NCI-H2227 (cell line): Measurements from ENCODE around the gene IRF2BP1.
A peak's percentile ranks its signal among the peaks of the same experiment; 100 is the strongest.

Experiments
- DNase-seq: peaks from one replicate; lab custom pipeline; 2025; ENCODE audit not compliant: unreplicated experiment; lab: John Stamatoyannopoulos, UW

IRF2BP1 gene, protein sequence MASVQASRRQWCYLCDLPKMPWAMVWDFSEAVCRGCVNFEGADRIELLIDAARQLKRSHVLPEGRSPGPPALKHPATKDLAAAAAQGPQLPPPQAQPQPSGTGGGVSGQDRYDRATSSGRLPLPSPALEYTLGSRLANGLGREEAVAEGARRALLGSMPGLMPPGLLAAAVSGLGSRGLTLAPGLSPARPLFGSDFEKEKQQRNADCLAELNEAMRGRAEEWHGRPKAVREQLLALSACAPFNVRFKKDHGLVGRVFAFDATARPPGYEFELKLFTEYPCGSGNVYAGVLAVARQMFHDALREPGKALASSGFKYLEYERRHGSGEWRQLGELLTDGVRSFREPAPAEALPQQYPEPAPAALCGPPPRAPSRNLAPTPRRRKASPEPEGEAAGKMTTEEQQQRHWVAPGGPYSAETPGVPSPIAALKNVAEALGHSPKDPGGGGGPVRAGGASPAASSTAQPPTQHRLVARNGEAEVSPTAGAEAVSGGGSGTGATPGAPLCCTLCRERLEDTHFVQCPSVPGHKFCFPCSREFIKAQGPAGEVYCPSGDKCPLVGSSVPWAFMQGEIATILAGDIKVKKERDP

DNA sequence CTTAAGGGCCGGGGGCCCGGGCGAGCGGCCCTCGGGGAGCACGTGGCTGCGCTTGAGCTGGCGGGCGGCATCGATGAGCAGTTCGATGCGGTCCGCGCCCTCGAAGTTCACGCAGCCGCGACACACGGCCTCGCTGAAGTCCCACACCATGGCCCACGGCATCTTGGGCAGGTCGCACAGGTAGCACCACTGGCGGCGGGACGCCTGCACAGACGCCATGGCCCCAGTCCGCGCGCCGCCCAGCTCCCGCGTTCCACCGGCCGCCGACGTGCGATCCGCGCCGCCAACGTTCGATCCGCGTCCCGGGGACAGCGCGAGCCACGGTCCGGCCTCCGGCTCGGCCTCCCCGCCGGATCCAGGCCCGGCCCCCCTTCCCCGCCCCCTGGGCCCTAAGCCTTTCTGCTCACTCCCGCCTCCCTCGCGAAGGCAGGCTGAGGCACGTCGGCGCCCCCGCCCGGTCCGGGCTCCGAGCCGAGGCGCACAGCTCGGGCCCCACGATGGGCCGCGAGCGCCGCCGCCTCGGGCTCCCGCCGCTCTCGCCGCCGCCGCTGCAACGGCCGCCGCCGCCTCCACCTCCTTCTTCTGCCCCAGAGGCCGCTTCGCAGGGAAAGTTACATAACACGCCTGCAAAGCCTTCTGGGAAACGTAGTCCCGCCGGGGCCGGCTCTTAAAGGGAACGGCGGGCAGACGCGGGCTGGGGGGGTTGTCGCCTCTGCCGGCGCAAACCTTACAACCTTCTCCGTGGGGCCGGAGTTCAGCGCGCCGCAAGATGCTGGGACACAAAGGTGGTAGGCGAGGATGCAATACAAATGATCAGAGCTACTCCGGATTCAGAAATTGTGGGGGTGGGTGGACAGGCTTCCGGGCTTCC lies at the start of gene IRF2BP1:
Gene IRF2BP1, minus strand, starts transcription at position 586 of the 871 bp plus-strand sequence. Its CDS starts 367 bp downstream, at position 219.
- peak; percentile 92 for DNase-seq

DNA sequence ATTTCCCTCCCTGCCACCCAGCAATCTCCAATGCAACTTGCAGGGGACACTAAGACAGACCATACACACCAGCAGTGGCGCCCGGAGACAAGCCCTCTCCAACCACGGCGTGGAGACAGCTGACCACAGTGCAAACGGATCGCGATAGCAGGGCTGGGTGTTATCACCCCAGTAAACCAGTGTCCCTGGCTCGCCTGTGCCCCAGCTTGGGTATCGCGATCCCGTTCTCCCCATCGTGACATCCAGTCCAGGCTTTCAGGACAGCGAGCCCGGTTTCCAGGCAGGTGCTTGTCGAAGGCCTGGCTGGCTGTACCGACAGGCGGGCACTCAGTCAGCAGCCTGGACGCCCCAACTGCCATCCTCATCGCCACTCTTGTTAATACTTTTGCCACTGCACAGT lies 49.3 kb upstream of the IRF2BP1 start:
- DNase-seq = no peak

DNA sequence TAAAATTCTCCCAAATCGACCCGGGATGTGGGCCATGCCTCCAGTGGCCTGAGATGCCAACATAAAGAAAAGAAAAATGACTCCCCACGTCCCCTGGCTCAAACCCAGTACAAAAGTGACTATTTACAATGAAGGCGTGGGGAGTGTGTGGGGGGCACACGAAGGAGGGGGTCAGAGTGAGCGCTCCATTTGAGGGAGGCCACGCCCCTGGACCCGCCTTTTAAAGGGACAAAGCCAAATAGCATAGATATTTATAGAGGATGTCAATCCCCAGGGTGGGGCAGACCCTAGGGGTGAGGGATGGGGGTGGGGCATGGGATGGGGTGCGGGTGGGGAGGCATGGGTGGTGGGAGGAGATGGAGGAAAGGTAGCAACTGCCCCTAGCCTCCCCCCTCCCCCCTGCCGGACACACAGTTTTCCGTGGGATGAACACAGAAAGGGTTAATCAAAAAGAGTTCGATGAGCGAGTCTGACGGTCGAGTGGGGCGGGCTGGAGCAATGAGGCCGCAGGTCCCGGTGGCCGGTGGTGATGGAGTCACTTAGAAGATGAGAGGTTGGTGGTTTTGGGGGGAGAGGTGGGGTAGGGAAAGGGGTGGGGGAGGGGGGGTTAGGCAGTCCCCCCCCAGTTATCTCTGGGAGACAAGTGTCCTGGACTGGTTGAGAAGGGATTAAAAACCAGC lies 48.8 kb upstream of the IRF2BP1 start:
- DNase-seq = no peak

DNA sequence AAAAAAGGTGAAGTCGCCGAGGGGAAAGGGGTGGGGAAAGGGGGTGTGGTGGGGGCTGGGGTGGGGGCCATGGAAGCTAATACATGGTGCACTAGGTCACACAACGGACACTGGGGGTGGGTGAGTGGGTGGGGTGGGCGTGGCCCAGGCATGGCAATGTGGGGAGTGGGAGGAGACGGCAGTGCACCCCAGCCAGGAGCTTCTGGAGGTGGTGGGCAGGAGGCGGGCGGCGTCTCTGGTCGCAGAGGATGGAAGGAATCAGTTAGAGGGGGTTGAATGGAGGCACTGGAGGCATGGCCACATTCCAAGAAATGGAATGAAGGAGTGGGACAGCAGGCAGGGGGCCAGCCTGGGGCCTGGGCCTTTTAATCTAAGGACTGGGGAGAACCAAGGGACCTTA lies 47.8 kb upstream of the IRF2BP1 start:
- no peak for DNase-seq

DNA sequence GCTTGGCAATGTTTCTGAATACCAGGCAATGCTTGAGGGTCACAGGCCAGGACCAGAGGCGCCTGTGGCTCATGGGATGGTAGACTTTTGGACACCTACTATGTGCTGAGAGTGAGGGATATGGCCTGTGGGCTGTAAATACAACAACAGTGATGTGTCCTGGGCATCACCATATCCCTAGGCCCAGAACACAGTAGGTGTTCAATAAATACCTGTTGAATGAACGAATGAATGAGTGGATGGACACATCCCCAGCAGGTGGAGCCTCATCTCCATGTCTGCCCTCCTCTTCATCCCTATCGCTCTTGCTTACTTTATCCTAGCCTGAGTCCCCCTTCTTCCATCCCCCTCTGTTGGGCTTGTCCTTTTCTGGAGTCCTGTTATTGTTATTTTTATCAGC lies 45.1 kb upstream of the IRF2BP1 start:
- no peak for DNase-seq

DNA sequence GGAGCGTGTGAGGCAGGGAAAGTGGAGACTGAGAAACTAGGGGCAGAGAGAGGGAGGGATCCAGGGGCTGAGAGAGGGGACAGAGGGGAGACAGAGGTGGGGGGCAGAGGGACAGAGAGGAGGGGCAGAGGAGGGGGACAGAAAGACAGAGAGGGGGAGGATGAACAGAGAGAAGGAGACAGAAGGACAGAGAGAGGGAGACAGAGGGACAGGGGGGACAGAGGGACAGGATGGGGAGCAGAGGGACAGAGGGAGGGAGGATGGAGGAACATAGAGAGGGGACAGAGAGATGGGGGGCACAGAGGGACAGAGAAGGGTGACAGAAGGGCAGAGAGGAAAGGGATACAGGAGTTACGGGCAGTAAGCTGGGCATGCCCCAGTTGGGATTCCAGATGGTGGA lies 43.3 kb upstream of the IRF2BP1 start:
- DNase-seq = no peak

DNA sequence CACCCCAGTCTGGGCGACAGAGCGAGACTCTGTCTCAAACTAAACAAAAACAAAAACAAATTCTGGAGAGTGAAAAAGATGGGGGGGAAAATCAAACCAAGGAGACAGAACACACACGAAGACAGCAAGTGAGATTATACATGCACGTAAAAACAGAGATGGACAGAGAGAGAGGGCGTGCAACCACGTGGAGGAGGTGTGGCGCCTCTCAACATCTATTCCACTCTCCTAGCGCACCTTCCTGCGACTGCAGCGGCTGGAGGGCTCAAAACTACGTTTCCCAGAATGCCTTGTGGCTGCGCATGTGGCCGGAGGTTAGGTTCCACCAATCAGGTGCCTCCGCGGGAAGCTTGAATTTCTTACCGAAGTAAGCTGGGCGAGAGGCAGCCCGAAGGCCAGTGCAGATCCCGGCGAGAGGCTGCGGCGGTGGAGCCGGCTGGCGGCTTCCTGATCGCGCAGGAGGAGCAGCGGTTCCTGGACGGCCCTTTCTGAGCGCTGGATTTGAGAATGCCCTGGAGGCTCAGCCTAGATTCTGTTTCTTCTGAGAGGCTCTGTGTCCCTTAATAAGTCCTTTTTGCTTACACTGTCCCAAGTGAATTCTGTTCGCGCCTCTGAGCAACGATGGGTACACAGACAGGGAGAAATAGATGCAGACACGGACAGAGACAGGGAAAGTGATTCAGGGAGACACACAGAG lies 41.8 kb upstream of the IRF2BP1 start:
- DNase-seq = peak; percentile 96

DNA sequence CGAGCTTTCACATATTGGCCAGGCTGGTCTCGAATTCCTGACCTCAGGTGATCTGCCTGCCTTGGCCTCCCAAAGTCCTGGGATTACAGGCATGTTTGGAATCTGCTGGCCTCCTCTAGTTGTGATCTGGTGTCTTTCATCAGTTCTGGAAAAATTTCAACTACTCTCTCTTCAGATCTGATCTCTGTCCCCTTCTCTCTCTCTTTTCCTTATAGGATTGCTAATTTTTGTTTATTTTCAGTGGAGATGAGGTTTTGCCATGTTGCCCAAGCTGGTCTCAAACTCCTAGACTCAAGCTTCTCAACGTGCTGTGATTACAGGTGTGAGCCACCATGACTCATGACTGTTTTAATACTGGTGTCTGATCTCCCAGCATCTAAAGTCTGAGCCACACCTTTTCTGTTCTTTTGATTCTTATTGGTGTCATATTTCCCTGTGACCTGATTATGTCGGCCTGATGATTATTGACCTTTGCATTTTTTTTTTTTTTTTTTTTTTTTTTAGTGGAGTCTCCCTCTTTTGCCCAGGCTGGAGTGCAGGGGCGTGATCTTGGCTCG lies 39.0 kb upstream of the IRF2BP1 start:
- no peak for DNase-seq

DNA sequence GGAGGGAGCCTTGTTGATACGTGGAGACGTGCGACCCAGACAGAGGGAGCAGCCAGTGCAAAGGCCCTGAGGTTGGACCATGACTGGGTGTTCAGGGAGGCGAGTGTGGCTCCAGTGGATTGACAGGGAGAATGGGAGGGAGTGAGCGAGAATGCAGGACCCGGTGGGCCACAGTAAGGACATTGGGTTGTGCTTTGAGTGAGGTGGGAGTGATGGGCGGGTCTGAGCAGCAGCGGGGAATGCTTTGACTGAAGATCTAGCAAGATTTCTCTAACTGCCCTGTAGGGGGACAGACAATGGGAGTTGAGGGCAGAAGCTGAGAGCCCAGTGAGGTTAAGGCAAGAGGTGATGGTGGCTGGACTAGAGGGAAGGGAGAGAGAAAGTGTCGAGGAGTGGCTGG lies 36.3 kb upstream of the IRF2BP1 start:
- DNase-seq = peak; percentile 10

DNA sequence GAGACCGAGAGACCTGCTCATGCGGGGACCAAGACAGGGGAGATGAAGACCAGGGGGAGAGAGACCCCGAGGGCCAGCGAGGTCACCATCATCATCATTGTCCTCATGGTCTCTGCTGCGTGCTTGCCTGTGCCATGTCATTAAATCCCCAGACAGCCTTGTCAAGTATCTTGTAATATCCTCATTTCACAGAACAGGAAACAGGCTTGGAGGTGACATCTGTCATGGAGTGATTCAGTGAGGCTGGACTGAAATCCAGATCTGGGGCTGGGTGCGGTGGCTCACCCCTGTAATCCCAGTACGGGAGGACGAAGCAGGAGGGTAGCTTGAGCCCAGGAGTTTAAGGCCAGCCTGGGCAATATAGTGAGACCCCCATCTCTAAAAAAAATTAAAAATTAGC lies 34.5 kb upstream of the IRF2BP1 start:
- no peak for DNase-seq

DNA sequence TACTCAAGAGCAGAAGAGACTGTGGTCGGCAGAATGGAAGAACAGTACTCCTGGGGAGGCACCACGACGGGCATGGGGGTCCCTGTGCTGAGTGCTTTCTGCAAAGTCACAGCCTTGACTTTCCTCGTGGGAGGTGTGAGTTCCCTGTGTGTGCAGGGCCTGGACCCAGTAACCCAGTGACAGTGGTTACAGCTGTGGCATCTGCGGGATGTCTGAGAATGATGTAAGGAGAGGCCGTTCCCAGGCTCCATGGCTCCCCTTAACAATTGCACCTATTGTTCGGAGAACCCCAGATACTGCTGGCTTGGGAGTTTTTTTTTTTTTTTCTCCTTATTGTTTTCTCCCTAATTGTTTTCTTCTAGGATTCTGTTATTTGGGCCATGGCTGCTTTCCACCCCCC lies 33.7 kb upstream of the IRF2BP1 start:
- DNase-seq = no peak

DNA sequence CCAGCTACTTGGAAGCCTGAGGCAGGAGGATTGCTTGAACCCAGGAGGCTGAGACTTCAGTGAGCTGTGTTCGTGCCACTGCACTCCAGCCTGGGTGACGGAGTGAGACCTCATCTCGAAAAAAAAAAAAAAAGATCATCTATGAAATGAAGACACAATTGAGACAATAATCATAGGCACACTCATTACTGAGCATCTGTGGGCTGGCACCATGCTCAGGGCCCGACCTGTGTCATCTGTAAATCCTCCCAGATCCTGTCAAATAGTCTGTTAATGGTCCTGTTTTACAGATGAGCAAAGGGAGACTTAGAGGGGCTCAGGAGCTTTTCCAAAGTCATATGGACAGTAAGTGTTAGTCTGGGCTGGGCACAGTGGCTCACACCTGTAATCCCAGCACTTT lies 32.8 kb upstream of the IRF2BP1 start:
- DNase-seq = no peak

DNA sequence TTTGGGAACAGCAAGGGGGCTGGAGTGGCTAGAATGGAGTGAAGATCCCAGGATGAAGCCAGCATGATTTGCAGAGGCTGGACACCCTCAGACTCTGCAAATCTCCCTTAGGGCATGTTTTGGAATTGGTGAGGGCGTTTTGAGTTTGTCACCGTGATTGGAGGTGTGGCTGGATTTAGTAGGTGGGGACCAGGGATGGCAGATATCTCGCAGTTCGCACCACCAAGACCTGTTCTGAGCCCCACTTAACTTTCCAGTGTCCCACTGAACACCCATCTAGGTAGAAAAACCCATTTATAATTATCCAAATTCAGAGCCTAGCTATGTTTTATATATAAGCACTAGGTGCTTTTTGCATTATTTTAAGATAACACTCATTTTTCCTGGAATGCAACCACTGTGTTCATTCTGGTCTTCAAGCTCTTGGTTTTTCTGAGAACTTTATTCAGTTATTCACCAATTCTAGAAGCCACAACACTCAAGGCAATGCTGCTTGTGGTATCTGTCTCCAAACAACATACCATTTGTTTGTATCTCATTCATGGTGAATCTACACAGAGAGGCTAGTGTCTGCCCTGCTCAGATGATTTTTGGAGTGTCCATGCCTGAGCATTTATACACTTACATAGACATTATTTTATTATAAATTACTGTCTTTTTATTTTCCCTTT lies 31.6 kb upstream of the IRF2BP1 start:
- DNase-seq = no peak

DNA sequence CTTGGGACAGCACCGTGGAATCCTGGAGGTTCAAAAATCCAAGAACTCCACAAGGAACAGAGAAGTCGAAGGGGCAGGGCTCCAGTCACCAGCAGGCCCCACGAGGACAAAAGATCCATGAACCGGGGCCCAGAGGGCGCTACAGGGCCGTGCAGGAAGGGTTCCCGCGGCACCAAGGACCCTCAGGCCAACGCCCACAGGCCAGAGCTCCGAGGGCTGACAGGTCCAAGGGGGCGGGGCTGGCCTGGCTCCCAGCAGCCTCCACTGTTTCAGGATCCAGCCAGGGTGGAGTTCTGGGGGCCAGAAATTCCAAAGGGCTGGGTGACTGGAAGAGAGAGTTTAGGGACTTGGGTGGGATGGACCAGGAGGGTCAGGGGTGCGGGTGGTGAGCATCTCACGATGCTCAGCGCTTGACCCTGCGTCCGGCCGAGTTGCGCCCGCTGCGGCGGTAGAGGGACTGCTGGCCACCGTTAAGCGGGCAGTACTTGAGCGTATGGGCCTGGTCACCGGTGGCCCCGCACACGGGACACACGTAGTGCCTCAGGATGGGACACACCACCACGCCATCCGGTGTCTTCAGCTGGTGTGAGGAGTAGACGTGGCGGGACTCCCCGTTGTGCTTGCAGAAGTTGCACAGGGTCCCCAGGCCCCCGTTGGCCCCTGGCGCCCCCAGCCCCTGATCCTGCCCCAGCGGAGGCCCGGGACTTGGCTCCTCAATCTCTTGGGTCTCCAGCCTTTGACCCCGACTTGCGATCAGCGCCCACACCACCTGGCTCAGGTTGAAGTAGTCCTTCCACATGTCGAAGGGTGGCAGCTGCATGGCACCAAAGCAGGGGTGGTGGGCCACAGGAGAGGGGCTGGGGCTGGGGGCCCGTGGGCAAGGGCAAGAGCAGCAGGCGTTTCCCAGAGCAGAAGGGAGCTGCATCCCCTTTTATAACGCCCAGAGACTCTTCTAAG lies 28.2 kb upstream of the IRF2BP1 start, which contains the start of gene NANOS2:
Gene NANOS2, minus strand, starts transcription at position 905 of the 957 bp plus-strand sequence. Its CDS starts 85 bp downstream, at position 820.
- no peak for DNase-seq

DNA sequence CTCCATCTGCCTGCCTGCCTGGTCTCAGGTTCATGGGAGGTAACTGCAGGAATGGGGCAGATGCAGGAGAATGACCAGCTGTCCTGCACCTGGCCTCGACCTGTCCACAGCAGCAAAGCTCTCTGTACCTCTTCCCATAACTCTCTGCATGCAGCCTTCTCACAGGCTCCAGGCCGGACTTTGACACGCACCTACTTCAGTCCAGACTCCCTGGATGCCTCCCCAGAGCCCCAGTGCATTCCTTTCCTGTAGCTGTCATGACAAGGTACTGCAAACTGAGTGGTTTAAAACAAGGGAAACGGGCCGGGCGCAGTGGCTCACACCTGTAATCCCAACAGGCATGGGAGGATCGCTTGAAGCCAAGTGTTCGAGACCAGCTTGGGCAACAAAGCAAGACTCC lies 25.4 kb upstream of the IRF2BP1 start:
- no peak for DNase-seq

DNA sequence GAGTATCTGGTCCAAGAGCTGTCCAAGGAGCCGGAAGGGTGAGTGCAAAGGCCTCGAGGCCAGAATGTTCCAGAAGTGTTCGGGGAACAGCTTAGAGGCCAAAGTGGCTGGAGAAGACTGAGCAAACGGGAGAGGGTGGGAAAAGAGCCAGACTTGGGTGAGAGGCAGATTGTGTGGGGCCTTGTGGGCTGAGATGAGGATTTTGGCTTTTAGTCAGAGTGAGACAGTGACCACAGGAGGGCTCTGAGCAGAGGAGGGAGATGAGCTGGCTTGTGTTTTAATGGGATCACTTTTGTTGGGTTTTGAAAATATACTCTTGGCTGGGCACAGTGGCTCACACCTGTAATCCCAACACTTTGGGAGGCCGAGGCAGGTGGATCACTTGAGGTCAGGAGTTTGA lies 23.0 kb upstream of the IRF2BP1 start:
- DNase-seq = no peak

DNA sequence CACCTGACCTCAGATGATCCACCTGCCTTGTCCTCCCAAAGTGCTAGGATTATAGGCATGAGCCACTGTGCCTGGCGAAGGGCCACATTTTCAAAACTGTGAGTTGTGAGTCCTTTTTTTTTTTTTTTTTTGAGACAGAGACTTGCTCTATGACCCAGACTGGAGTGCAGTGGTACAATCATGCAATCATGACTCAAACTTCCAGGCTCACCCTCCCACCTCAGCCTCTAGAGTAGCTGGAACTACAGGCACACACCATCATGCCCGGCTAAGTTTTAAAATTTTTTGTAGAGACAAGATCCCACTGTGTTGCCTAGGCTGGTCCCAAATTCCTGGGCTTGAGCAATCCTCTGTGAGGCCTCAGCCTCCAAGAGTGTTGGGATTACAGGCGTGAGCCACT lies 20.3 kb upstream of the IRF2BP1 start:
- no peak for DNase-seq

DNA sequence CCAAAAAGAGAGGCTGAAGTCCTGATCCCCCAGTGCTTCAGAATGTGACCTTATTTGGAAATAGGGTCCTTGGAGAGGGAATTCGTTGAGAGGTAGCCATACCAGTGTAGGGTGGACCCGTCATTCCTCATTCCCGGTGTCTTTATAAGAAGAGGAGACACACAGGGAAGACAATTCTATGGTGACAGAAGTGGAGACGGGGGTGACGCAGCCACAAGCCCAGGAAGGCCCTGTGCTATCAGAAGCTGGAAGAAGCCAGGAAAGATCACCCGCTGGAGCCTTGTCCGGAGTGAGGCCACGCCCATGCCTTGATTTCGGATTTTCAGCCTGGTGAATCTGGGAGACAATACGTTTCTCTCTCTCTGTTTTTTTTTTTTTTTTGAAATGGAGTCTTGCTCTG lies 19.1 kb upstream of the IRF2BP1 start:
- no peak for DNase-seq
